Measurements from ENCODE around the gene SSTR5. TPM values are rescaled to one million over a fixed set of nuclear protein-coding genes. Genes with fewer than 3 reads are reported as not detected.

SSTR5 gene
- total RNA-seq, 1 donor from 2014 or later, result 1.3 TPM

DNA sequence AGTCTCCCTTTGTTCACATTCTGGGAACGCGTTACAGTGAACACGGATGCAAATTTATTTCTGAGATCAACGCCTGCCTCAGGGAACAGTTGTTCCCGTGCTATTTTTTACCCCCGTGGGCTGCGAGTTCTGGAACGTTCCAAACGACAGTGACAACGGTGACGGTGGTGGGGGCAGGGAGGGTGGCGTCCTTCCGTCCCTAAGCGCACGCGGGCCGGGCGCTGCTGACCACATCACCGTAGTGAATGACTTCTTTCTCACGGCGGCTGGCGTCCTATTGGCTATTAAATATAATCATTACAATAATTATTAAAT is 45.1 kb upstream of the SSTR5 start:
- H3K27ac Mint-ChIP-seq (ENCODE audit: unreplicated experiment), result no peak overlapping the region
- TF ChIP-seq, protein P1, sequence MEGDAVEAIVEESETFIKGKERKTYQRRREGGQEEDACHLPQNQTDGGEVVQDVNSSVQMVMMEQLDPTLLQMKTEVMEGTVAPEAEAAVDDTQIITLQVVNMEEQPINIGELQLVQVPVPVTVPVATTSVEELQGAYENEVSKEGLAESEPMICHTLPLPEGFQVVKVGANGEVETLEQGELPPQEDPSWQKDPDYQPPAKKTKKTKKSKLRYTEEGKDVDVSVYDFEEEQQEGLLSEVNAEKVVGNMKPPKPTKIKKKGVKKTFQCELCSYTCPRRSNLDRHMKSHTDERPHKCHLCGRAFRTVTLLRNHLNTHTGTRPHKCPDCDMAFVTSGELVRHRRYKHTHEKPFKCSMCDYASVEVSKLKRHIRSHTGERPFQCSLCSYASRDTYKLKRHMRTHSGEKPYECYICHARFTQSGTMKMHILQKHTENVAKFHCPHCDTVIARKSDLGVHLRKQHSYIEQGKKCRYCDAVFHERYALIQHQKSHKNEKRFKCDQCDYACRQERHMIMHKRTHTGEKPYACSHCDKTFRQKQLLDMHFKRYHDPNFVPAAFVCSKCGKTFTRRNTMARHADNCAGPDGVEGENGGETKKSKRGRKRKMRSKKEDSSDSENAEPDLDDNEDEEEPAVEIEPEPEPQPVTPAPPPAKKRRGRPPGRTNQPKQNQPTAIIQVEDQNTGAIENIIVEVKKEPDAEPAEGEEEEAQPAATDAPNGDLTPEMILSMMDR (IDR thresholded peaks at IDR 0.05; ENCODE audit: partially characterized antibody, unreplicated experiment), result no peak
- peaks cover 1% of the 10 kb centered on the region for H3K4me1 Mint-ChIP-seq (ENCODE audit: low read depth, unreplicated experiment)
- H3K9me3 Mint-ChIP-seq (ENCODE audit: unreplicated experiment), result peaks cover 3% of the 10 kb centered on the region
- no peaks in the 10 kb centered on the region for H3K36me3 Mint-ChIP-seq (ENCODE audit: unreplicated experiment)
- no peaks in the 10 kb centered on the region for H3K27me3 Mint-ChIP-seq (ENCODE audit: unreplicated experiment)
- DNase-seq, result no peak
- no peak overlapping the region for H3K4me3 Mint-ChIP-seq (ENCODE audit: unreplicated experiment)

DNA sequence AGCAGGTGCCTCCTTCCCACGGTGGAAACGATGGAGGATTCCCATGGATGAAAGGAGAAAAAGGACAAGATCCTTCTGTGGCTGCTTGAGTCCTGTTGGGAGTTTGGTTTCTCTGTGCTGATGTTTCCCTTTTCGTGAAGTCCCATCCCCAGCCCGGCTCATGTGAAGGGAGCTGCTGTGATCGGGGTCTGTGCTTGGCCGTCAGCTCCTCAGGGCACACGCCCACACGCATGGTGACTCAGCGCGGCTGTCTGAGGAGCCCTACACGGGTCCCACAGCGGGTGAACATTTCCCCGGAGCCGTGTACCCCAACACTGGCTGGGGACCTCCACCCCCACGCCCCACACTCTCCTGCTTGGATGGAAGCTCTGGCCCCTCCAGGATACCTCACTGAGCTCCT is 44.5 kb upstream of the SSTR5 start:
- H3K4me1 Mint-ChIP-seq (ENCODE audit: low read depth, unreplicated experiment), result peaks cover 1% of the 10 kb centered on the region
- TF ChIP-seq, protein P1 (IDR thresholded peaks at IDR 0.05; ENCODE audit: partially characterized antibody, unreplicated experiment), result no peak
- H3K27me3 Mint-ChIP-seq (ENCODE audit: unreplicated experiment), result no peaks in the 10 kb centered on the region
- no peak for DNase-seq
- H3K9me3 Mint-ChIP-seq (ENCODE audit: unreplicated experiment), result peaks cover 3% of the 10 kb centered on the region
- H3K4me3 Mint-ChIP-seq (ENCODE audit: unreplicated experiment), result no peak overlapping the region
- H3K27ac Mint-ChIP-seq (ENCODE audit: unreplicated experiment), result no peak overlapping the region
- no peaks in the 10 kb centered on the region for H3K36me3 Mint-ChIP-seq (ENCODE audit: unreplicated experiment)

DNA sequence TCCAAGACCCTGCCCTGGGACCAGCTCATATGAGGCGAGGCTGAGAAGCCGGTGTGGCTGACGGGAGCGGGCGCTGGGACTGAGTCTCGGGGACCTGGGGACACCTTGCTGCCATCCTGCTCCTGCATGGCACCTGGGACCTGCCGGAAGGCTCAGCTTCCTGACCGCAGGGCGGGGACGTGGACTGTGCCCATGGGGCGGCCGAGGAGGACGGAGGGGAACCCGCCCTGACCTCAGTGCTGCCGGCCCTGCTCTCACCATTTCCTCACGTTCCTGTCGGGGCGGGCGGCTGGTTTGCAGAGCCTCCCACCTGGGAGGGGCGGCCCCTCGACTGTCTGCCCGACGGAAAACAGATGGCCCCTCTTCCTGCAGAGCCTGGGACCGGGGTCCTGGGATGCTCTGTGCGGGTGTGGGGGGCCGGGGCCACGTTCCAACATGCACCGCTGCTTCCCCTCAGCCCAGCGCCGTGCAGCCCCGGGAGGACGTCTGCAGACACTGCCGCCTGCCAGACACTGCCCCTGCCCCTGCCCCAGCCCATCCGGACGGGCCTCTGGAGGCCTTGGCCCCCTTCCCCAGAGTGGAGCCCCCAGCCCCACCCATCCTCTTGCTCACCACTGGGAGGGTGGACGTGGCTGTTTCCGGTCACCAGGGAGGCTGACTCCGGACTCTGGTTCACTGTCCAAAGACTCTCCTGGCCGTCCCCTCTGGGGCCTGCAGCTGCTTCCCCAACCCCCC is 43.9 kb upstream of the SSTR5 start:
- TF ChIP-seq, protein P1 (IDR thresholded peaks at IDR 0.05; ENCODE audit: partially characterized antibody, unreplicated experiment), result no peak
- no peak overlapping the region for H3K27ac Mint-ChIP-seq (ENCODE audit: unreplicated experiment)
- no peaks in the 10 kb centered on the region for H3K27me3 Mint-ChIP-seq (ENCODE audit: unreplicated experiment)
- peaks cover 3% of the 10 kb centered on the region for H3K9me3 Mint-ChIP-seq (ENCODE audit: unreplicated experiment)
- no peak overlapping the region for H3K4me3 Mint-ChIP-seq (ENCODE audit: unreplicated experiment)
- DNase-seq, result no peak
- peaks cover 1% of the 10 kb centered on the region for H3K4me1 Mint-ChIP-seq (ENCODE audit: low read depth, unreplicated experiment)
- no peaks in the 10 kb centered on the region for H3K36me3 Mint-ChIP-seq (ENCODE audit: unreplicated experiment)

DNA sequence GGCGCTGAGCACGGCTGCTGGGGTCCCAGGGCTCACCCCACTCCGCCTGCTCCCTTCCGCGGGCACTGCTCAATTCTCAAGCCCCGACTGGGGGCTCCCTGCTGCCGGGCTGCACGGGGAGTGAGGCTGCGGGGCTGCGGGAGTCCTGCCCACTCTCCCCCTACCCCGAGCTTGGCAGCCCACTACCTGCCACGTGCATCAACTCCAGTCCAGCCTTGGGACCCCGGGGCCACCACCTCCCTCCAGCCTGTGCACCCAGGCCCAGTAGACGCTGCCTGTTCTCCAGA is 43.3 kb upstream of the SSTR5 start:
- Mint-ChIP-seq H3K4me3 (ENCODE audit: unreplicated experiment) (no peak overlapping the region), H3K27ac (ENCODE audit: unreplicated experiment) (no peak overlapping the region), H3K36me3 (ENCODE audit: unreplicated experiment) (no peaks in the 10 kb centered on the region), H3K27me3 (ENCODE audit: unreplicated experiment) (no peaks in the 10 kb centered on the region), H3K9me3 (ENCODE audit: unreplicated experiment) (peaks cover 3% of the 10 kb centered on the region), H3K4me1 (ENCODE audit: low read depth, unreplicated experiment) (peaks cover 1% of the 10 kb centered on the region)
- TF ChIP-seq, protein P1 (IDR thresholded peaks at IDR 0.05; ENCODE audit: partially characterized antibody, unreplicated experiment), result no peak
- no peak for DNase-seq

DNA sequence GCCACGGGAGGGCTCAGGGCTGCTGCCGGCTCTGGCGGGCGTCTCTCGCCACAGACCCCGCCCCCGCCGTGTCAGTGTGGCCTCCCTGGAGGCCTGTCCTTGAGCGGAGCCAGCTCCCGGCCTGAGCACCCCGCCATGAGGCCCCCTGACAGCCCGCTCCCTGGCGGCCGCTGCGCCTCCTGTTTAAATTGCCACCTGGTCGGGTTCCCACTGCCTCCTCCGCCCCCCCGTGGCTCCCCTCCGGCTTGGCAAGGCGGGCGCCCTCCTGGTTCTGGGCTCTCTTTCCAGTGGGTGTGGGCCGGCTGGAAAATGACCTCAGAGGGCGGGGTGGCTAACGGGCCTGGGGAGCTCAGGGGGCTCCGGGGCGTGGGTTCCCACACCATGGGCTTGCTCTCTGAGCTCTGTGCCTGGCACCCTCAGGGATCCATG is 42.1 kb upstream of the SSTR5 start:
- Mint-ChIP-seq H3K4me1 (ENCODE audit: low read depth, unreplicated experiment) (peaks cover 1% of the 10 kb centered on the region), H3K4me3 (ENCODE audit: unreplicated experiment) (no peak overlapping the region), H3K9me3 (ENCODE audit: unreplicated experiment) (peaks cover 2% of the 10 kb centered on the region), H3K27ac (ENCODE audit: unreplicated experiment) (no peak overlapping the region), H3K27me3 (ENCODE audit: unreplicated experiment) (no peaks in the 10 kb centered on the region), H3K36me3 (ENCODE audit: unreplicated experiment) (no peaks in the 10 kb centered on the region)
- TF ChIP-seq, protein P1 (IDR thresholded peaks at IDR 0.05; ENCODE audit: partially characterized antibody, unreplicated experiment), result no peak
- no peak for DNase-seq
